GM18870 (cell line): ENCODE results near the gene BCAN.

Experiments
- ATAC-seq: cut with Tn5 transposase; IDR thresholded peaks from one replicate; pipeline ENCODE4 v1.9.1; 2021; ENCODE audit warnings: moderate library complexity; ENCODE audit not compliant: unreplicated experiment

The BCAN gene

GRCh38 chr1:156694690-156694962 is 52.7 kb downstream of the BCAN start:
- ATAC-seq: no peak

DNA sequence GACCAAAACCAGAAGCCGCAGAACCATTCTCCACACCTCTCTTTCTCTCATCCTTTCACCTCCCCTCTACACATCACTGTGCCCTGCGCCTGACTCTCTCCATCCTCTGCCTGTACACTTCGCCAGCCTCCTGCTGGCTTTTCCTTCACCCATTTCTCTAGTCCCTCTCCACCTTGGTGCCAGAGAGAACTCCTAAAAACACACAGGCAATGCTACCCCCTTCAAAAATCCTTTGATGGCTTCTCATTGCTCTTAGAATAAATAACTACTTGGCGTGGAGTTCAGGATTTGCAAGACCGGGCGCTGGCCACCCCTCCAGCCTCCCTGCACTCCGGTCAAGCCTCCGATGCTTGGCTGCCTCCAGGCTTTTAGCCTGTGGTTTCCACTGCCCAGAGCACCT is 54.8 kb downstream of the BCAN start:
- ATAC-seq: no peak

GRCh38 chr1:156697481-156697880 is 55.6 kb downstream of the BCAN start:
- ATAC-seq: no peak

GRCh38 chr1:156698995-156699394 is 57.1 kb downstream of the BCAN start:
- ATAC-seq: no peak

GRCh38 chr1:156700736-156701531 is 59.0 kb downstream of the BCAN start:
- ATAC-seq: no peak

DNA sequence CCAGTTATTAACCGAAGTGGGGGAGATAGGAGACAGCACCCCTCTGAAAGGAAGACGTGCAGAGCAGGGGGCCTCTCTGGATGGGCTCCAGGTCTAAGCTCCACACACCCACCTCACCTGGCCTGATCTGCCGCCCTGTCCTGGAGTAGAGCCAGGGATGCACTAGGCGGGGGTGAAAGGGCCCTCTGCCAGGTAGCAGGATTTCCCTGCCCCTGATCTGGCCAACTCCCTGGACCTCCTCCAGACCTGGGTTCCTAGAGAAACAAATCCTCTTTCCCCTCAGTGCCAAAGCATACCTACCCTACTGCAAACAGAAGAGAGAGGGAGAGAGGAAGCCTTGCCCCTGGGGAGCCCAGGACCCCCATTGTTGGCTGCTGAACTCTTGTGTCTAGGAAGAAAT is 61.4 kb downstream of the BCAN start:
- ATAC-seq: no peak

GRCh38 chr1:156703741-156704140 is 61.8 kb downstream of the BCAN start:
- ATAC-seq: no peak

DNA sequence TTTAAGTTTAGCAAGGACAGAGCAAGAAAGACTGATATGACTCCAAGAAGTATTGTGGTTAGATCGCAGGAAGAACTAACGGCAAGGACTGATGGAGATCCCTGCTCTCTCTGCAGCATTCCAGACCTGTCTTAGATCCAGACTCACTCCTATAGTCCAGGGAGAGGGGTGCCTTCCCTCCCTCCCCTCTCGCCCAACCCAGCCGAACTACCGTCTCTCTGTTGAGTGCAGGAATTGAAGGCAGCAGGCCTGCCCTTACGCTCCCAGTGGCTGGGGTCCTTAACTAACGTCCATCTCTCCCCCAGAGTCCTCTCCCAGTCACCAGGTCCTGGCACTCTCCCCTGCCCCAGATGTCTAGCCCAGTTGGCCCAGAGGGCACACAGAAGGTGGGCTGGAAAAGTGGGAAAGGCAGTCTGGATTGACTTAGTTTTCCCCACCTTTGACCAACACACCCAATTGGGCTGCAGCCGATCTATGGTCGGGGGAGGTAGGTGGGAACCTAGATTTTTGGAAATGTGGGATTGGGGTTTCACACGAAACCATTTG is 62.3 kb downstream of the BCAN start:
- no peak for ATAC-seq

DNA sequence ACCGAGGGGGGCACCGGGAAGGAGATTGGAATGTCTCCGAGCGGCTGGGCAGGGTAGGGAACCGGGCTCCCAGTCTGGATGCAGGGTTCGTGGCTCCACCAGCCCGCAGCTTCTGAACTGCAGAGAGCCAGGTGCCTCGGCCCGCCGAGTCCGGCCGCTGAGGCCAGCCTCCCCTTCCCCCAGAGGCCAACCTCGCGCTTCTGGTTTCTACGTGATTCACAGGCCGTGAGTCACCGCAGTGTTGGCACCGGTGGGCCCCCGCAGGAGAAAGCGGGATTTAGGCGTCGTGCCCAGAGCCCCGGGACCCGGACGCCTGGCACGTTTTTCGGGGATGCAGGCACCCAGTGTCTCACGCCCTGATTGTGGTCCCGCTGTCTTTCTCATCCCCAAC is 63.0 kb downstream of the BCAN start:
- ATAC-seq: no peak

GRCh38 chr1:156705321-156705917 is 63.5 kb downstream of the BCAN start, which contains the start of gene CRABP2:
Gene CRABP2 (minus strand): TSS chr1:156705583. CDS start chr1:156705446, 137 bp downstream.
- ATAC-seq: no peak

DNA sequence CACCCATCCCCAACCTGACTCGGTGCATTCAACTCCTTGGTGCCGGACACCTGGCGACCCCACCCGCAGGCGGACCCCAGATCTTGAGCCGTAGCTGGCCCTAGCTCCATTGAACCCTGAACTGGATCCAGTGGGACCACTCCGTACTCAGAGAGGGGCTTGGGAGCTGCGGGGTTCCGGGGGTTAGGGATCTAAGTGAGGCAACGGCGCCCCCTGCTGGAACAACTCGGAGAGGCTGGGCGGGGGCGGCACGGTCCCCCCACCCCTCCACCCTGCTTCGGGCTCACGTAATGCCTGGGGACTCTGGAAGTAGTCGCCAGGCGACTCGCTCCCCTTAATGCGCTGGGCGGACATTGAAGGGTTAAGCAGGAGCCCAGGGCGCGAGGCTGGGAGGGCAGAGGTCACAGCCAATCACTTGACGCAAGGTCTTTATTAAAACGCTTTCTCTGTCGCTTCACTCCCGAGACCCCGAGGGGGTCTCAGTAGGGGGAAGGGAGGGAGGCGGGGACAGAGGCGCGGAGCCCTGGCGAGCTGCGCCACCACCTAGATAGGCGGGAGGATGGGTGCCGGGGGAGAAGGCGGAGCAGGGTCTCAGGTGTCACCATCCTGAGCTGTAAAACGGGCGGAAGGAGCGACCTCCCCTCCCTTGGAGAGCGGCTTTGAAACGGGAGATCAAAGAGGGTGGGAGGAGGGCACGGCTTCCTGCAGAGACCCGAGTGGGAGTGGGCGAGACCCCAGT is 64.2 kb downstream of the BCAN start:
- ATAC-seq: no peak

DNA sequence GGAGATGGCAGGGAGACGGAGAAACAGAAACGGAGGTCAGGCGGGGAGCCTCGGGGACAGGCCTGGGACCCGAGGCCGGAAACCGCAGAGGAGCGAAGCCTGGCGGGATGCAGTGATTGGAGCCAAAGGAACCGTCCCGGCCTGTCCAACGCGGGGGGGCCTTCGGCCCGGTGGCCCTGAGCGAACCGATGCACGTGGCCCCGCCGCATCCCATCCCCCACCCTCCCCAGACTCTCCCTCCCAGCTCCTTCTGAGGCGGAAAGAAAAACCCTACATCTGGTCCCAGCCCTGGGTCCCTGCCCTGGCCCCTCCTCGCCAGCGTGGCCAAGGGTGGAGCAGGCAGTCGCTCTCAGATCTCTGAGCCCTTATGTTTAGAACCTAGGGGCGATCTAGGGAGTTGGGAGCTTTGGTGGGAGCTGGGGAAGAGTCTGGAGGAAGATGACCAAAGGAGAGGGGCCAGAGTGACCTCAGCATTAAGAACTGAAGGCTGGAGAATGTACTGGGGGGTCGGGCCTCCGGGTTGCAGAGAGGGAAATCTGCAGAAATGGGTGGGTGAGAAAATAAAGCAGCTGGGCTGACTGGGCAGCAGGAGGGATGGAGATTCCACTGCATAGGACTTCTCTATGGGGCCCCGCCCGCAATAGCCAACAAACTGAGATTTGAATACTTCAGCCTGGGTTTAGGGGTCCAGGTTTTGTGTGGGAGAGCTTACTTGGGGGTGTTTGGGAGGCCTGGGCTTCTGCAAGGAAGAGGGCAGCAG is 64.9 kb downstream of the BCAN start:
- ATAC-seq: no peak

DNA sequence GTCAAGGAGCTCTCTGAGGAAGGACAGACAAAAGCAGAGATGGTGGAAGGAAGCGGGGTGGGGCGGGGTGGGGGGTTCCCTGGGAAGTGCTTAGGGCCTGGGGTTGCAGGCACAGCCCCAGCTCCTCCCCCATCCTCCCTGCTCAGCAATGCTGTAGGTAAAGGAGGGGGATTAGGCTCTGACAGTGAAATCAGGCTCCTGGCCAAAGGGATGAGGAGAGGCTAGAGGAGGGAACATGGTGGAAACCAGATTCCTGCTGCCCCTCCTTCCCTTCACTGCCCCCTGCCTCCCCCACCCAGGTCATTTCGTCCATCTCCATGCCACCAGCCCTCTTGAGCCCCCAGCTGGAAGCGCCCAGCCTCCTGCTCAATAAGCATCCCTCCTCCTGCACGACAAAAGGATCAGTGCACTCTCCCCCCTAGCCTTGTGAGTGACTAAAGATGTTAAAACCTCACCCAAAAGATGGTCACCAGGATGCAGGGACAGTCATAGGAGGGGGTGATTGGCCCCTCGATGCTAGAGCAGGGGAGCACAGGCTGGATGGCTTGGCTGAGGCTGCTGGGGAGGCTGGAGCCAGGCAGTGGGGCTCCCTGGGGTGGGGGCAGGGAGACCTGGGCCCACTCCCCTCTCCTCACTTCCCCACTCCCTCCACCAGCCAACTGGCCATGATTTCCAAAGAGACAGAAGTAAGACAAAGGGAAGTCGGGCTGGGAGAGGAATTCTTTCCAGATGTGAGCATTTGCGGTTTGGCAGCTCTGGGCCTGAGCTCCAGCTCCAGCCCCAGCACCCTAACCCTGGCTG is 65.7 kb downstream of the BCAN start:
- no peak for ATAC-seq

DNA sequence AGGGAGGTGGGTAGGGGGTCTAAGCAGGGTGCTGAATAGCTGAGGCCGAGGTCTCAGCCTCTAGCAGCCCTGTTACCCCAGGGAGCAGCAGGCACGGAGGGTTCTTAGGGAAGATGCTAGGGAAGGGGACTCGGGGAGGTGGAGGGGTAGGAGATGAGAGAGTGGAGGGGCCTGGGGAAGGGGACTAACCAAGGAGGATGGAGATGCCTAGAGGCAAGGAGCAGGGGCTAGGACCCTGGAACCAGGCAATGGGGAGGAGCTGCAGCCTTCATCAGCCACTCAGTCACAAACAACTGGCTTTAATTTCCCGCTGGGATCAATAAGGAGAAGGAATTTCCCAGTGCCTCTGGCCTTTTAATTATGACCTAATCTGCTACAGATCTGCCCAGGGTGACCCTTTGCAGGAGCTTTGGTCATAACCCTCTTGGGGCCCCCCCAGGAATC is 66.3 kb downstream of the BCAN start:
- ATAC-seq: no peak

- ATAC-seq: no peak
Observed at GRCh38 chr1:156709031-156709430, 67.1 kb downstream of the BCAN start.
